ENCODE results near the gene TIMM10B.

Gene TIMM10B

GRCh38 chr11:6481924-6482275 lies 599 bp downstream of the TIMM10B start:
- no peak for DNase-seq (ENCODE audit: low read depth in 1 of 2, low spot score in 1 of 2)

DNA sequence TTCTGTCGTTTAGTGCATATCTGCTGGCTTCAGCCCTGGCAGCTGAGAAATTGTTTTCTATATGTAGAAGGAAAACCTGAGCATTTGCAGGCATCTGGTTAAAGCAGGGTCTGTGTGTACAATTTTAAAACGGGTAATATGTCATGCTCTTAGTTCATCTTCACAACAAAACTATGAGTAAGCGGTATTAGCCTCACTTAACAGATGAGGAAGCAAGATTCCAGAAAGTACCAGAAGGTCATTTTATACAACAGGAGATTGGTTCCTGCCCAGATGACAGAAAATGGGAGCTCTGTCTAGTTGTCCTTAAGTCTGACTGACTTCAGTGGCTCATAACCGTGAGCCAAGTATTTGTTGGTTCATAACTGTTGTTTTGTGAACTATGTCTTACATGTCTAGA lies 1.1 kb downstream of the TIMM10B start:
- peak overlapping the region; percentile 84 for H3K27ac ChIP-seq (replicated peaks)
- no peaks in the 10 kb centered on the region for H3K27me3 ChIP-seq (ENCODE audit: insufficient read depth, poor library complexity, severe bottlenecking)
- no peak for TF ChIP-seq SPI1 (IDR thresholded peaks at IDR 0.05; ENCODE audit: borderline replicate concordance, low read depth)
- TF ChIP-seq, protein P1, sequence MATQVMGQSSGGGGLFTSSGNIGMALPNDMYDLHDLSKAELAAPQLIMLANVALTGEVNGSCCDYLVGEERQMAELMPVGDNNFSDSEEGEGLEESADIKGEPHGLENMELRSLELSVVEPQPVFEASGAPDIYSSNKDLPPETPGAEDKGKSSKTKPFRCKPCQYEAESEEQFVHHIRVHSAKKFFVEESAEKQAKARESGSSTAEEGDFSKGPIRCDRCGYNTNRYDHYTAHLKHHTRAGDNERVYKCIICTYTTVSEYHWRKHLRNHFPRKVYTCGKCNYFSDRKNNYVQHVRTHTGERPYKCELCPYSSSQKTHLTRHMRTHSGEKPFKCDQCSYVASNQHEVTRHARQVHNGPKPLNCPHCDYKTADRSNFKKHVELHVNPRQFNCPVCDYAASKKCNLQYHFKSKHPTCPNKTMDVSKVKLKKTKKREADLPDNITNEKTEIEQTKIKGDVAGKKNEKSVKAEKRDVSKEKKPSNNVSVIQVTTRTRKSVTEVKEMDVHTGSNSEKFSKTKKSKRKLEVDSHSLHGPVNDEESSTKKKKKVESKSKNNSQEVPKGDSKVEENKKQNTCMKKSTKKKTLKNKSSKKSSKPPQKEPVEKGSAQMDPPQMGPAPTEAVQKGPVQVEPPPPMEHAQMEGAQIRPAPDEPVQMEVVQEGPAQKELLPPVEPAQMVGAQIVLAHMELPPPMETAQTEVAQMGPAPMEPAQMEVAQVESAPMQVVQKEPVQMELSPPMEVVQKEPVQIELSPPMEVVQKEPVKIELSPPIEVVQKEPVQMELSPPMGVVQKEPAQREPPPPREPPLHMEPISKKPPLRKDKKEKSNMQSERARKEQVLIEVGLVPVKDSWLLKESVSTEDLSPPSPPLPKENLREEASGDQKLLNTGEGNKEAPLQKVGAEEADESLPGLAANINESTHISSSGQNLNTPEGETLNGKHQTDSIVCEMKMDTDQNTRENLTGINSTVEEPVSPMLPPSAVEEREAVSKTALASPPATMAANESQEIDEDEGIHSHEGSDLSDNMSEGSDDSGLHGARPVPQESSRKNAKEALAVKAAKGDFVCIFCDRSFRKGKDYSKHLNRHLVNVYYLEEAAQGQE (IDR thresholded peaks at IDR 0.05; ENCODE audit: insufficient replicate concordance, low read depth): no peak
- no peak for TF ChIP-seq GABPA (IDR thresholded peaks at IDR 0.05; ENCODE audit: low read depth)
- TF ChIP-seq, protein P2, sequence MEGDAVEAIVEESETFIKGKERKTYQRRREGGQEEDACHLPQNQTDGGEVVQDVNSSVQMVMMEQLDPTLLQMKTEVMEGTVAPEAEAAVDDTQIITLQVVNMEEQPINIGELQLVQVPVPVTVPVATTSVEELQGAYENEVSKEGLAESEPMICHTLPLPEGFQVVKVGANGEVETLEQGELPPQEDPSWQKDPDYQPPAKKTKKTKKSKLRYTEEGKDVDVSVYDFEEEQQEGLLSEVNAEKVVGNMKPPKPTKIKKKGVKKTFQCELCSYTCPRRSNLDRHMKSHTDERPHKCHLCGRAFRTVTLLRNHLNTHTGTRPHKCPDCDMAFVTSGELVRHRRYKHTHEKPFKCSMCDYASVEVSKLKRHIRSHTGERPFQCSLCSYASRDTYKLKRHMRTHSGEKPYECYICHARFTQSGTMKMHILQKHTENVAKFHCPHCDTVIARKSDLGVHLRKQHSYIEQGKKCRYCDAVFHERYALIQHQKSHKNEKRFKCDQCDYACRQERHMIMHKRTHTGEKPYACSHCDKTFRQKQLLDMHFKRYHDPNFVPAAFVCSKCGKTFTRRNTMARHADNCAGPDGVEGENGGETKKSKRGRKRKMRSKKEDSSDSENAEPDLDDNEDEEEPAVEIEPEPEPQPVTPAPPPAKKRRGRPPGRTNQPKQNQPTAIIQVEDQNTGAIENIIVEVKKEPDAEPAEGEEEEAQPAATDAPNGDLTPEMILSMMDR (IDR thresholded peaks at IDR 0.05; ENCODE audit: insufficient read depth, low read length): no peak
- no peak for DNase-seq (ENCODE audit: low read depth in 1 of 2, low spot score in 1 of 2)
- peak overlapping the region; percentile 84 for H3K4me3 ChIP-seq (replicated peaks; ENCODE audit: insufficient read depth, low read length)

More at GRCh38 chr11:6481924-6482275, 599 bp downstream of the TIMM10B start:
- H3K27me3 ChIP-seq (ENCODE audit: insufficient read depth, poor library complexity, severe bottlenecking): no peaks in the 10 kb centered on the region
- TF ChIP-seq POLR2AphosphoS5 (IDR thresholded peaks at IDR 0.05; ENCODE audit: low read depth) (no peak), SPI1 (IDR thresholded peaks at IDR 0.05; ENCODE audit: borderline replicate concordance, low read depth) (no peak), GABPA (IDR thresholded peaks at IDR 0.05; ENCODE audit: low read depth) (no peak)
- TF ChIP-seq, protein P1 (IDR thresholded peaks at IDR 0.05; ENCODE audit: insufficient replicate concordance, low read depth): no peak
- TF ChIP-seq, protein P2 (IDR thresholded peaks at IDR 0.05; ENCODE audit: insufficient read depth, low read length): no peak
- peak overlapping the region; percentile 84 for H3K27ac ChIP-seq (replicated peaks)
- H3K4me3 ChIP-seq (replicated peaks; ENCODE audit: insufficient read depth, low read length): peak overlapping the region; percentile 84

DNA sequence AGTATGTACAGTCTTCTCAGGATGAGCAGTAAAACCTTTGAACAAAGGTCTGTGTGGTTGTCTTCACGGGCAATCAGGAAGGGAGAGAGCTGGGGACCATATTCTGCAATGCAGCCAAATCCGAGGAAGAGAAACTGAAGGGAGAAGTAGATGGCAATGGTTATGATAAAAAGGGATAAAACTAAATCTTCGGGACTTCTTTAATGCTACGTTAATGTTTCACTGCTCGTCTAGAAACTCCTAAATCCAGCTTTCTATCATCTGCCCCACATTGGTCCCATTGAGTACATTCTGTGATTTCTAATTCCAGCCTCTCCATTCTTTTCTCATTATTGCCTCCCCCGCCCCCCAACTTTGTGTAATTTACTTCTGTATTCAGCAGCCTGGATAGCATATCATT lies 1.7 kb downstream of the TIMM10B start:
- H3K4me3 ChIP-seq (replicated peaks; ENCODE audit: insufficient read depth, low read length): no peak overlapping the region
- H3K27me3 ChIP-seq (ENCODE audit: insufficient read depth, poor library complexity, severe bottlenecking): no peaks in the 10 kb centered on the region
- no peak for DNase-seq (ENCODE audit: low read depth in 1 of 2, low spot score in 1 of 2)
- TF ChIP-seq, protein P1 (IDR thresholded peaks at IDR 0.05; ENCODE audit: insufficient replicate concordance, low read depth): no peak
- H3K27ac ChIP-seq (replicated peaks): no peak overlapping the region

GRCh38 chr11:6485661-6486060 lies 4.4 kb downstream of the TIMM10B start:
- H3K4me3 ChIP-seq (replicated peaks; ENCODE audit: insufficient read depth, low read length): no peak overlapping the region
- no peak for TF ChIP-seq POLR2AphosphoS5 (IDR thresholded peaks at IDR 0.05; ENCODE audit: low read depth)
- TF ChIP-seq, protein P2 (IDR thresholded peaks at IDR 0.05; ENCODE audit: insufficient read depth, low read length): no peak
- TF ChIP-seq SPI1 (IDR thresholded peaks at IDR 0.05; ENCODE audit: borderline replicate concordance, low read depth): no peak
- no peak for TF ChIP-seq GABPA (IDR thresholded peaks at IDR 0.05; ENCODE audit: low read depth)
- TF ChIP-seq, protein P1 (IDR thresholded peaks at IDR 0.05; ENCODE audit: insufficient replicate concordance, low read depth): no peak
- H3K27me3 ChIP-seq (ENCODE audit: insufficient read depth, poor library complexity, severe bottlenecking): no peaks in the 10 kb centered on the region
- H3K27ac ChIP-seq (replicated peaks): no peak overlapping the region
- no peak for DNase-seq (ENCODE audit: low read depth in 1 of 2, low spot score in 1 of 2)
